ENCODE data around the gene HNMT. TPM values are rescaled to one million over a fixed set of nuclear protein-coding genes. Genes with fewer than 3 reads are reported as not detected.

HNMT gene
- total and polyA plus RNA-seq, 2 of the 8 experiments (the other 6 are each of a cell fraction or from before 2014, with no cell fraction given): 1.6 to 3.6 TPM

- H2BK5ac ChIP-seq (ENCODE audit: low read depth, low read length): no peak overlapping the region
- H3K27me3 ChIP-seq (replicated peaks in 1 of 4; ENCODE audit: control insufficient read depth in 3 of 4, extremely low read depth in 1 of 4, insufficient read depth in 3 of 4, low read length in 3 of 4): no peaks in the 10 kb centered on the region
- H3K36me3 ChIP-seq (ENCODE audit: control insufficient read depth in 2 of 4, insufficient read depth in 4 of 4, low read length in 3 of 4): no peaks in the 10 kb centered on the region
- H2BK12ac ChIP-seq (ENCODE audit: low read depth, low read length): no peak overlapping the region
- DNase-seq (ENCODE audit: low read depth in 1 of 2, low spot score in 2 of 2): no peak
- CTCF ChIA-PET (ENCODE audit: partially characterized antibody): interaction anchor here (1.4 kb wide), 1 partner anchor 66 kb away, joined by 3 read pairs; no protein-coding TSS in a partner anchor
- no peak overlapping the region for H3K14ac ChIP-seq (ENCODE audit: insufficient read length)
- no peak overlapping the region for H2BK120ac ChIP-seq (replicated peaks; ENCODE audit: low read depth, low read length)
- no peak overlapping the region for H4K91ac ChIP-seq (replicated peaks; ENCODE audit: insufficient read length, low read length)
- no peak overlapping the region for H2BK15ac ChIP-seq (ENCODE audit: low read length)
- H3K18ac ChIP-seq (ENCODE audit: extremely low read depth, low read length): no peak overlapping the region
- no peak overlapping the region for H3K4me2 ChIP-seq (ENCODE audit: insufficient read depth in 1 of 2, low read depth in 2 of 2, low read length in 2 of 2)
- H2BK20ac ChIP-seq (ENCODE audit: low read length): no peak overlapping the region
- 69% methylated on average over 1 of the region's 1 CpG; no CpG with 5 or more reads in 1 of the 2 experiments for WGBS, 2 experiments (ENCODE audit: extremely low coverage in 1 of 2, insufficient coverage in 1 of 2, insufficient read length in 1 of 2, insufficient replicate concordance in 2 of 2, low coverage in 1 of 2, low lambda C conversion rate in 2 of 2, missing lambda C conversion rate in 1 of 2)
- no peak overlapping the region for H3K56ac ChIP-seq (replicated peaks; ENCODE audit: insufficient read length, low read depth, low read length)
- no peak overlapping the region for H3K4me3 ChIP-seq (ENCODE audit: extremely low read depth in 1 of 4, insufficient read depth in 2 of 4, low read depth in 3 of 4, low read length in 4 of 4)
- no peak overlapping the region for H4K8ac ChIP-seq (ENCODE audit: extremely low read depth, insufficient read depth, low read length)
- H3K9me3 ChIP-seq (ENCODE audit: insufficient read depth in 2 of 2, low read depth in 1 of 2, low read length in 1 of 2): no peaks in the 10 kb centered on the region
- H3K4me1 ChIP-seq (replicated peaks in 1 of 4; ENCODE audit: control insufficient read depth in 3 of 4, insufficient read depth in 4 of 4, low read length in 3 of 4): no peaks in the 10 kb centered on the region
- no peak overlapping the region for H3K23ac ChIP-seq (ENCODE audit: insufficient read length)
- no peak overlapping the region for H3K4ac ChIP-seq (replicated peaks; ENCODE audit: insufficient read length, low read depth, low read length)
- no peaks in the 10 kb centered on the region for H3K79me2 ChIP-seq (ENCODE audit: control insufficient read depth in 1 of 2, insufficient read depth in 2 of 2, low read length in 2 of 2)
- H3K9ac ChIP-seq (replicated peaks in 1 of 4; ENCODE audit: extremely low read depth in 1 of 4, low read depth in 3 of 4, low read length in 3 of 4): no peak overlapping the region
- no peak overlapping the region for H3K27ac ChIP-seq (ENCODE audit: low read depth, low read length)
- H3K23me2 ChIP-seq (ENCODE audit: low read depth, low read length): no peaks in the 10 kb centered on the region
- no peaks in the 10 kb centered on the region for H3K79me1 ChIP-seq (ENCODE audit: low read depth, low read length)
- no peak for FAIRE-seq
- POLR2A ChIA-PET (ENCODE audit: partially characterized antibody): no interaction called here
- no peak overlapping the region for H2AFZ ChIP-seq (ENCODE audit: low read length)
- no peaks in the 10 kb centered on the region for H4K20me1 ChIP-seq (replicated peaks in 1 of 2; ENCODE audit: control insufficient read depth in 1 of 2, insufficient read depth in 2 of 2, low read length in 2 of 2)
- no peak overlapping the region for H2AK5ac ChIP-seq (ENCODE audit: low read depth, low read length)
- no peak overlapping the region for H4K5ac ChIP-seq (ENCODE audit: insufficient read length, low read depth, low read length)
- TF ChIP-seq ASH2L (IDR thresholded peaks at IDR 0.05; ENCODE audit: low read length) (no peak), KDM5A (IDR thresholded peaks at IDR 0.05; ENCODE audit: low read length) (no peak), HDAC6 (IDR thresholded peaks at IDR 0.05; ENCODE audit: low read depth, low read length) (no peak), HDAC2 (IDR thresholded peaks at IDR 0.05; ENCODE audit: borderline replicate concordance in 1 of 2, low read depth in 2 of 2, low read length in 2 of 2) (no peak)
- TF ChIP-seq, protein P1, sequence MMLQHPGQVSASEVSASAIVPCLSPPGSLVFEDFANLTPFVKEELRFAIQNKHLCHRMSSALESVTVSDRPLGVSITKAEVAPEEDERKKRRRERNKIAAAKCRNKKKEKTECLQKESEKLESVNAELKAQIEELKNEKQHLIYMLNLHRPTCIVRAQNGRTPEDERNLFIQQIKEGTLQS (IDR thresholded peaks at IDR 0.05; ENCODE audit: insufficient read depth, low read depth, low read length): no peak
Measured at GRCh38 chr2:137999273-137999672, 35.0 kb downstream of the HNMT start.
